GM21737 (cell line): ENCODE results near the gene NEU2.
"Not testable (repeated sequence)": the region's sequence is repeated elsewhere in the genome, so short reads cannot be mapped to it uniquely, and the experiment has no call there.

Source experiments
- ATAC-seq: cut with Tn5 transposase; IDR thresholded peaks from one replicate; pipeline ENCODE4 v1.9.1; 2021; ENCODE audit warnings: mild to moderate bottlenecking, moderate library complexity; ENCODE audit not compliant: unreplicated experiment

The NEU2 gene

GRCh38 chr2:233009661-233010060 is 22.8 kb upstream of the NEU2 start:
- no peak for ATAC-seq

GRCh38 chr2:233010569-233011267 is 21.8 kb upstream of the NEU2 start:
- ATAC-seq: no peak

GRCh38 chr2:233011268-233011650 is 21.2 kb upstream of the NEU2 start:
- no peak for ATAC-seq

- ATAC-seq: no peak
Observed at GRCh38 chr2:233011702-233012131, 20.8 kb upstream of the NEU2 start.

GRCh38 chr2:233012301-233012971 is 20.0 kb upstream of the NEU2 start:
- no peak for ATAC-seq

GRCh38 chr2:233013027-233013461 is 19.4 kb upstream of the NEU2 start, which contains the start of gene NGEF:
NGEF (minus strand) TSS chr2:233013256; CDS start chr2:232974890, 38,366 bp downstream.
- no peak for ATAC-seq

GRCh38 chr2:233013650-233014049 is 18.8 kb upstream of the NEU2 start:
- no peak for ATAC-seq

- no peak for ATAC-seq
Observed at GRCh38 chr2:233015019-233015645, 17.3 kb upstream of the NEU2 start.

GRCh38 chr2:233017947-233018346 is 14.5 kb upstream of the NEU2 start:
- ATAC-seq: no peak

- ATAC-seq: not testable (repeated sequence)
Observed at GRCh38 chr2:233019610-233020009, 12.9 kb upstream of the NEU2 start.

- no peak for ATAC-seq
Observed at GRCh38 chr2:233020454-233020853, 12.0 kb upstream of the NEU2 start.

- no peak for ATAC-seq
Observed at GRCh38 chr2:233021771-233022170, 10.7 kb upstream of the NEU2 start.

- no peak for ATAC-seq
Observed at GRCh38 chr2:233022561-233022960, 9.9 kb upstream of the NEU2 start.

- no peak for ATAC-seq
Observed at GRCh38 chr2:233023007-233023760, 9.3 kb upstream of the NEU2 start.

GRCh38 chr2:233023761-233024410 is 8.6 kb upstream of the NEU2 start:
- no peak for ATAC-seq

- ATAC-seq: no peak
Observed at GRCh38 chr2:233025706-233026105, 6.8 kb upstream of the NEU2 start.

- no peak for ATAC-seq
Observed at GRCh38 chr2:233026198-233026813, 6.2 kb upstream of the NEU2 start.

- ATAC-seq: no peak
Observed at GRCh38 chr2:233029321-233029720, 3.2 kb upstream of the NEU2 start.

- ATAC-seq: no peak
Observed at GRCh38 chr2:233031556-233032500, 644 bp upstream of the NEU2 start.
